Bone marrow (tissue), 2 donors: ENCODE data around the gene DNAL4.
A peak's percentile ranks its signal among the peaks of the same experiment; 100 is the strongest.
"Not testable (repeated sequence)": the region's sequence is repeated elsewhere in the genome, so short reads cannot be mapped to it uniquely, and the experiment has no call there.

Source experiments
- DNase-seq, 2 donors: peaks; one replicate each; lab custom pipeline; 2025; lab: John Stamatoyannopoulos, UW

Gene DNAL4

DNA sequence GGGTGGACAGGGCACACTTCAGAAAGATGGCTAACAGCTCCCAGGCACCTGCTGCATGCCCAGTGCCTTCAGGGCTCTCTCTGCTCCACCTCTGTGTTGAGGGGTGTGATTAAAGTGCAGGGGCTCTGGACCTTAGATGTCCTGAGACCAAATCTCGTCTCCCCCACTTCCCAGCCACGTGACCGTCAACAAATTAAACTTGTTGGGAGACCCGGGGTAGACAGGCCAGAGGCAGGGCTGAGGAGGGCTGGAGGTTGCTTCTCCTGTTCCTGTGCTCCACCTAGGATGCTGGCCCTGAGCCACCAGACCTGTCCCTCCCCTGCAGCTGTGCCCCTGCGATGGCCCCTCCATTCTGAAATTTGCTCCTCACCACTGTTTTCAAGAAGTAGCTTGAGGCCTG, 32.9 kb upstream of the DNAL4 start:
- no peak for DNase-seq

DNA sequence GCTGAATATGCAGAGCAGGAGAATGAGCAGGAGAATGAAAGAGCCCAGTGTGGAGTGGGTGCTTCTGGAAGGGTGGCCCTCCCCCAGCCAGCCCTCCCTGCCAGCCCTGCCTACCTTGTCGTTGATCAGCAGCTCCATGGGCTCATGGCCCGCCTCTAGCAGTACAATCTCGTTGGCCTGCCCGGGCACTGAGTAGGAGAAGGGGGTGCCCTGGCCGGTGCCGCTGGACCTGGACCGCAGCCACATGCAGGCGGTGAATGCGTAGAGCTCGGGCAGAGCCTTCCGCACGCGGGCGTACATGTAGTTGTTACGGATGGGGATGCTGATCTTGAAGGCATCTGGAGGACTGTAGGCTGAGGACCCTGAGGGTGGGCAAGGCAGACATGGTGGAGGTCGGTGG, 32.4 kb upstream of the DNAL4 start:
- no peak for DNase-seq

DNA sequence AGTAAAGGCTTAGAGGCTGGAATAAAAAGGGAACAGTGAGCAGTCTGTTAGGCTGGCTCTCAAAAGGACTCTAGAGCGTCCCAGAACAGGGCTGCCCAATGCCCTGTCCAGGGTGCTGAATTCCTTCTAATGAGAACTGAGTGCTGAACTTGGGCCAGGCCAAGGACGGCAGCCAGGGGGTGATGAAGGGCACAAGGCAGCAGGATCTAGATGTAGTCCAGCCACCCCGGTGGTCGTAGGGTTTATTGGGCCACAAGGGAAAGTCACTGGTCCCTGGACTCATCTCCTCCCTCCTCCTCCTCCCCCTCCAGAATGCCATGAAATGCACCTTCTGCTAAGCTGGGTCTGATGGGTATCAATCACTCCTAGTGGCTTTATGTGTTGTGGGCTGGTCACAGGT, 30.6 kb upstream of the DNAL4 start:
- DNase-seq = peak in 1 of 2 donors; percentile 48

DNA sequence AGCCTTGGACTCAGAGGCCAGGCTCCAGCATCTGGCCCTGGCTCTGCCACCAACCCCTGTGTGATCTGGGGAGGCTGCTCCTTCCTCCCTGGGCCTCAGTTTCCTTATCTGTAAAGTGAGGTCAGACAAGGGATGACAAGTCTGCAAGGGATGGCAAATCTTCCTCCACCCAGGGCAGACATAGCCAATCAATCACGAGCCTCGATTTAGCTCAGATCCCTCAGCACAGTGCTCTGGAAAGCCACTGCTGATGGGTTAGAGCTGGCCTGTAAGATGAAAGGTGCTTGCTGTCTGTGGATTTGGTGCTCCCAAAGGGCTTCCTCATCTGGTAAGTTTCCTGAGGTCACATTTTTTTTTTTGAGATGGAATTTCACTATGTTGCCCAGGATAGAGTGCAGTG, 29.7 kb upstream of the DNAL4 start:
- DNase-seq = no peak

DNA sequence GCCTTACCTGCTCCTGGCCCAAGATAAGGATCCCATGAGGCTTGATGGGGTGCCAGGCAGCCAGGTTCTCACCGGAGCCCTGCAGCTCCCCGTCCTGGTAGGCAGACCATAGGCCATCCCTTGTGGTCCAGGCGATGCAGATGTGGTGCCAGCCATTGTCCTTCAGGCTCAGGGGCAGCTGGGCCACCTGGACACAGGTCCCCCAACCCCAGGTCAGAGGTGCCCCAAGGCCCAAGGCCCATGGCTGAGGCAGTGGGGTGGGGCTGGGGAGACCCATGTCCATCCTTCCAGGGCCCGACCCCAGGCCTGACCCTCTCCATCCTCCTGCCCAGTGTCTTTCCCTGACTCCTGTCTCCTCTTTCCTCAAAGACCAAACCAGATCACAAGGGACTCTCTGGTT, 29.1 kb upstream of the DNAL4 start:
- DNase-seq = no peak

DNA sequence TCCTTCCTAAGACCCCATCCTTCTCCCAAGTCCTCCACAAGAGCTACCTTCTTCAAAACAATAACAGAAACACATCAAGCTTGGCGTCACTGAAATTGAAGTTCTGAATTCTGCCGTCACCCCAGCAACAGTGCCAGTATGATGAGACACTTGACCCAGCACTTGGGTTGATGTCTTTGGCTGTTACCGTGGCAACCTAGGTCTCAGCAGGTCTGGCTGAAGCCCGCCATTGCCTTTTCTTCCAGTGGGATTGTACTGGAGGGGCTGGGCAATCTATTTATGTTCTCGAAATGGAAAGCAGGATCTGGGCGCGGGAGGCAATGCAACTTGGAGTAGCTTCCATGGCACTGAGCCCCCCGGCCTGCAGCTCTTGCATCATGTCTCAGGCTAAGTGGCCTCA, 26.1 kb upstream of the DNAL4 start:
- no peak for DNase-seq

DNA sequence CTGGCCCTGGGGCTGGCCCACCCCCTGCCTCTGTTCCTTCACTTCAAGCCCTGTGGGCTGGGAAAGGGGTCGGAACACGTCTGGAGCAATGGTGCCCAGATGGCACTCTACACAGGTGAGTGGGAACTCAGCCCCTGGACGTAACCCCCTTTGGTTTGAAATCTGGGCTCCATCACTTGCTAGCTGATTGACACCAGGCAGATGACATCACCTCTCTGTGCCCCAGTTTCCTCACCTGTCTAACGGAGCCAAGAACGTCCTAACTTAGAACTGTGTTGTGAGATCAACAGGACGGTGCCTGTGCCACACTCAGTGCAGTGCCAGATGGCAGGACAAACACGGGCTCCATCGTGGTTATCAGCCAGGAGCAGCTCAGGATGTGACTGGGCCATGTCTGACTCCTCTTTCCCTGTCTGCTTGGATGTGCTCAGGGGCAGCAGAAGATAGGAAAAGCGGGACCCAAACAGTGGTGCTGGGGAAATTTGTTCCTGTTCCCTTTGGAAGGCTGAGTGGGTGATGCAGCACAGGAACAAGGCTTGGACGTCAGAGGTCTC, 25.5 kb upstream of the DNAL4 start:
- DNase-seq = no peak

DNA sequence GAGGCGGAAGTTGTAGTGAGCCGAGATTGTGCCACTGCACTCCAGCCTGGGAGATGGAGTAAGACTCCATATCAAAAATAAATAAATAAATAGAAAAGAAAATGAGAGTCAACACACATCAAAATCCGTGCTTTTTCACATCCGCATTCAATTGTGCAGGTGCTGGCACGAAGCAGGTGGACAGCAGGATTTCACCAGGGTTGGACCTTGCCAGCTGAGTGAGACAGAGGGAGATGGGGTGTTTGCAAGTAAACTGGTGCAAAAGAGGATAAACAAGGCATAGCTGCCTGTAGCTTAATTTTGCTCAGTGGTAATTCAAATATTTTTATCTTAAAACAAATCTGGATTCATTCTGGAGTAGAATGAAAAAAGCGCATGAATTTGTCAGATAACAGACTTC, 23.3 kb upstream of the DNAL4 start:
- DNase-seq = no peak

DNA sequence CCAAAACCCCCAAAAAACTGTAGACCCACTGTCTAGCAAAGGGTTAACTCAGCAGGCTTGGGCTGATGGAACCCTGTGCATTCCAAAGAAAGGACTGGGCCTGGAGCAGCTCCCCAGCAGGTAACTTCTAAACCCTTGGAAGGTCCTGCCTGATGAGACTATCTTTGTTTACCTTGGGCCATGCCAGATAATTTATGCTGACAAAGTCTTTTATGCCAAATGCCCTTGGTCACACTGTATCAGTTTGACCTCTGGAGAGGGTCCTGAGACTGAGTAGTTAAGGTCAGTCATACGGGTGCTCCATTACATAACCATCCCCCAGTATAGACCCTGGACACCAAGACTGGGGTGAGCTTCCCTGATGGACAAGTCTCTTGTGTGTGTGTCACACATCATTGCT, 21.9 kb upstream of the DNAL4 start:
- DNase-seq = no peak

DNA sequence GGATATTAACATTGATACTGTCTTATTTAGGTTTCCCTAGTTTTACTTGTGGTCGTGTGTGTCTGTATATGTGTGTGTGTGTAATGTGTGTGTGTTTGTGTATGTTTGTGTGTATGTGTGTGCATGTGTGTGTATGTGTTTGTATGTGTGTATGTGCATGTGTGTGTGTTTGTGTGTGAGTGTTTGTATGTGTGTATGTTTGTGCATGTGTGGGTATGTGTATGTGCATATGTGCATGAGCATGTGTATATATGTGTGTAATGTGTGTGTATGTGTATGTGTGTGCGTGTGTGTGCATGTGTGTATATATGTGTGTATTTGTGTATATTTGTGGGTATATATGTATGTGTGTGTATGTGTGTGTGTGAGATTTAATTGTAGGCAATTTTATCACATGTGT, 17.3 kb upstream of the DNAL4 start:
- DNase-seq = no peak

DNA sequence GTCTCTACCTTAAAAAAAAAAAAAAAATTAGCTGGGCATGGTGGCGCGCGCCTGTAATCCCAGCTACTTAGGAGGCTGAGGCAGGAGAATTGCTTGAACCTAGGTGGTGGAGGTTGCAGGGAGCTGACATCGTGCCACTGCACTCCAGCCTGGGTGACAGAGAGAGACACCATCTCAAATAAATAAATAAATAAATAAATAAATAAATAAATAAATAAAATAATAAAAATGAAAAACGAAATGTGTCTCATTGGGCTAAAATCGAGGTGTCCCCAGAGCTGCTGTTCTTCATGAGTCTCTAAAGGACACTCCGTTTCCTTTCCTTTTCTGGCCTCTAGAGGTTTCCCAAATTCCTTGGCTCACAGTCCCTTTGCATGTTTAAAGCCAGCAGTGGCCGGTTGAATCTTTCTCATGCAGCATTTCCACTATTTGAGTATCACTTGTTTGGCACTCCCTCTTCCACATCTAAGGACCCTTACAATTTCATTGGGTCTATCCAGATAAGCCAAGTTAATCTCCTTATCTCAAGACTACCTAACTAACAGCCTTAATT, 11.2 kb upstream of the DNAL4 start:
- DNase-seq = not testable (repeated sequence)

DNA sequence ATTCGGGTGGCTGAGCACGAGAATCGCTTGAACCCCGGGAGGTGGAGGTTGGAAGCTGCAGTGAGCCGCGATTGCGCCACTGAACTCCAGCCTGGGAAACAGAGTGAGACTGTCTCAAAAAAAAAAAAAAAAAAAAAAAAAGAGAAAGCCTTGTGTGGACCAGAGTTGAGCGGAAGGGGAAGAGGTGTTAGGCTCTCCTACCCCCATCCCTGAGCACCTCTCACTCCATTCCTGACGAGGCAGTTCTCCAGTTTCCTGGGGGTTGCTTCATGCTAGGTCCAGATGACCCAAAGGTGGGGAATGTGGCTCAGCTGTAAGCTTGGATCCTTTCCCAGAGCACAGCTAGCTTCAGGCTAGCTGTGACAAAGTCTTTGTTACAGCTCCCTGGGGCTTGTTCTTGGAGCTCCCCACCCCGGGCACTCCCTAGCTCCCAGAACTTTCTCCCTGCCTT, 8.8 kb upstream of the DNAL4 start:
- no peak for DNase-seq

DNA sequence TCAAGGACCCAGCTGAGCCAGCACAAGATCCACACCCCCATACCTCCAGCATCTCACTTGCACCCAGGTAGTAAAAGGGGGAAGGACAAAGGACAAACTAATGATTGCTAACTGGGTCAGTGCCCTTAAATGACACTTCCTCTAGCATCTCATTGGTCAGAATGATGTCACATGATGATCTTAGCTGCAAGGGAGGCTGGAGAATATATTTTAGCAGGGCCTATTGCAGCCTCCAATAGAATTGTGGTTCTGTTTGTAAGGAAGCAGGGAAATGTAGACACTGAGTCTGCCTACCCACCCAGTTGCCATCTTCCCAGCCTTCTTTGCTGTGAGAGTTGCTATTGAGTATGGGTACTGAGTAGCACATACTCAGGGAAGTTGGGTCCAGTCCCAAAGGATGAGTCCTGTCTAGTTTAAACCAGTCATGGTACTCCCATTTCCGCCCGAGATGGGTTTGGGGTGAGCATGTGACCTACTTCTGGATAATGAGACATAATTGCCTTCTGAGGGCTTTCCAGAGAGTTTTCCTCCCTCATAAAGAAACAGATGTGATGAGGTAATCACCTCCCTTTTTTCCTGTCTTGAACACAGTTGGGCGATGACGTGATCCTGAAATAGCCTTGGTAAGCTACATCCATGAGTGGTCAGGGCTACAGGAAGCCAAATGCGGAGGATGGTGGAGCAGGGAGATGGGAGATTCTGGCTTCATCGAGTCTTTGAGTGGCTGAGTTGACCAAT, 5.5 kb upstream of the DNAL4 start:
- DNase-seq = no peak

DNA sequence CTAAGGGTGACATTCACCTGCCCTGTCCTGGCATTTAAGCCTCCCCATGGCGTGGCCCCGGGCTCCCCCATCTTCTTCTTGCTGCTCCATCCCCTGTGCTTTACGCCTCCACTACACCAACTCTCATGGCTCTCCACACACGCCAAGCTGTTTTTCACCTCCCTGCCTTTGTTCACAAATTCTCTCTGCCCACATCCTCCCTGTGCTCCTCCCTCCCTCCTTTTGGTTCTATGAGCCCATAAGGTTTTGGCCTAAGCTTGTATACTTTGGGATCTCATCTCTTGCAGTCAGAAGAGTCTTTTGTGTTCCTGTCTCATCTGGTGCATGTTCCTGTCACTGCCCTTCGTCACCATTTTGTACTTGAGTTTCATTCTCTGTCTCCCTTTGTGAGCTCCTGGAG, 4.6 kb upstream of the DNAL4 start:
- DNase-seq = no peak

DNA sequence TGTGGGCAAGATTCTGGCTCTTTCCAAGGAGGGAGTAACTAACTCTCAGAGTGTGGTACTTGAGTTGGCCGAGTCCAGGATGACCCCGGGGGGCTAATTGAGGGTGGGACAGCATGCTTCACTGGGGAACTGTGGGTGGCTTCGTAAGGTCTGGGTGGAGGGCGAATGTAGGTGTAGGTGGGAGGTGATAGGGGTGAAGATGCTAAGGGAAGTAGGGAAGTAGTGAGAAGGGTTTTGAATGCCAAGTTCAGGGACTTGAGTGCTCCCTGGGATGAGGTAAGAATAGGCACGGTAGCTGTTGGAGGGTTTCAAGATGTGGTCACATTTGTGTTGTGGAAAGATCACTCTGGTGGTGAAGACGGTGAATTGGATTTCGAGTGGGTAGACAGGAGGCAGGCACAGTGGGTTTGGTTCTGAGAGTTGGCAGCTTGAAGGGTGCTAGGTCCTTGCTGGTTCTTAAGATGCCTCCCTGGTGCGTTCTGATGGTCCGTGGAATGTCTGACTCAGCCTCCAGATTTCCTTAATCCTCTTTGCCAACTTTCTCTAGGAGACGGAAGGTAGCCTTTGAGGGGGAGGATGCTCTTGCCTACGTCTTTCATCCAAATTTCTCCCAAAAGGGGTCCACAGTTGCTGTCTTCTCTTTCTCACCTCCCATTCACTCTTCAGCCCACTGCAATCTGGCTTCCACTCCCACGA, 2.5 kb upstream of the DNAL4 start:
- no peak for DNase-seq

DNA sequence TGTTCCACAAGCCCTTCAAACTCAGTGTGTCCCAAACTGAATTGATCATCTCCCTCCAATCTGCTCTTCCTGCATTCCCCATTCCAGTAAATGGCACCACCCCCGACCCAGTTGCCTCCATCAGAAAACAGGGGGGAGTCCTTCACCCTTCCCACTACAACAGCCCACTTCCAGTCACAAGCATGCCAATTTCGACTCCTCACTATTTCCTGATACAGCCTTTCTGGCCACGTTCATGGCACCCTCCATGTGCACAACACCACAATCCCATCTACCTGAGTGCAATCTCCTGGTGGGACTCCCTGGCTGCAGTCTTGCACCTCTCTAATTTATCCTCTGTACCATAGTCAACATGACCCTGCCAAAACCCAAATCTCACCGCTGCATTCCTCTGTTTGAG, 1.6 kb upstream of the DNAL4 start:
- DNase-seq = no peak

DNA sequence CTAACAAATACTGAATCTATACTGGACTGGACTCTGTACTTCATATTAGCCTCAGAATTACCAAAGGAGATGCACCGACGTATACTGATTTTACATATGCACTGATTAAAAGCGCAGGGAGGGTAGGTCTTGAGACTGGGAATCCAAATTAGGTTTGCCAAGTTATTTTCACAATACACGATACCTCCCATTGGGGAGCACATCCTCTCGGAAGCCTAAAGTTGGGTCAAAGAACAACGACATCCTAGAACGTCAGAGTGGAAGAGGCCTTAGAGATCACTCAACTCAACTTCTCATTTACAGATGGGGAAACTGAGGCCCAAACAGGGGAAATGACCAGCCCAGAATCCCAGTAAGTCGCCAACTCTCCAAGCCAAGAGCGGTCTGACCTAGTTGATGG, 626 bp downstream of the DNAL4 start:
- DNase-seq = no peak

DNA sequence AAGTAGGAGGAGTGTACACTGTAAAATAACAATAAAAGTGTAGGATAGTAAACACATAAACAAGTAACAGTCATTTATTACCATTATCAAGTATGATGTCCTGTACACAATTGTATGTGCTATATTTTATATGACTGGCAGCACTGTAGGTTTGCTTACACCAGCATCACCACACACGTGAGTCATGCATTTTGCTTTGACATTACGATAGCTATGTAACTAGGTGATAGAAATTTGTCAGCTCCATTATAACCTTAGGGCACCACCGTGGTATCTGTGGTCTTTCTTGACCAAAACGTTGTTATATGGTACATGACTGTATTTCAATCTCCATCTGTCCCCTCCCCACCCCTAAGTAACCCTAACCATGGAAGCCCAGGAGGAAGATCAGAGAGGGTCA, 1.1 kb downstream of the DNAL4 start:
- DNase-seq = no peak

DNA sequence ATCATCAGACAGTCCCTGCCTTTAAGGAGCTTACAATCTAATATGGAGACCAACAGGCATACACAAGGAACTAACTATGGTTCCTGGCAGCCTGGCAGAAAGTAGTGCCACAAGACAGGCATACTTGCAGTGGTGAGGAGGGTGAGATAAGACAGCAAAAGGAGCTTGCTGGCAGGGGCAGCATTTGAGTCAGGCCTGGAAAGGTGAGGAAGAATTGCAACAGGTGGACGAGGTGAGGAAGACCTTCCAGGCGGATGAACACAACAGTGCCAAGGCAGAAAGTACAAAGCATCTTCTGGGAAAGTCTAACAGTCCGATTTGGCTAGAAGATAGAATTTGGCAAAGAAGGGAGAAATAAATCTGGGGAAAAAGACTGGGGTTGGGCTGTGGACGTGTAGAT, 4.3 kb downstream of the DNAL4 start:
- no peak for DNase-seq

DNA sequence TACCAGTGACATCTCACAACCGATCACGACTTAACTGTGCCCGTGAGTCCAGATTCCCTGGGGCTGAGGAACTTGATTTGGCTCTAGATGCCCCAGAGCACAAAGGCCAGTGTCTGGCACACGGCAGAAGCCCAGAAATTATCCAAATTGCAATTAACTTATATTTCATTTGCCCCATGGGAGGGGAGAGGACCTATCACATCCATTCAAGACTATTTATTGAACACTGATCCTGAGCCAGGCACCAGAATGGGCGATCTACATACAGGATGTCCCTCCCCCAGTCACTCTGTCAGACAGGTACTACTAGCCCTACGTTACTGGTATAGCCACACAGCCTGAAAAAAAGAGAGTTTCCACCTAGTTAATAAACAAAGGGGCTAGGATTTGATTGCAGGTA, 5.1 kb downstream of the DNAL4 start:
- DNase-seq = no peak

DNA sequence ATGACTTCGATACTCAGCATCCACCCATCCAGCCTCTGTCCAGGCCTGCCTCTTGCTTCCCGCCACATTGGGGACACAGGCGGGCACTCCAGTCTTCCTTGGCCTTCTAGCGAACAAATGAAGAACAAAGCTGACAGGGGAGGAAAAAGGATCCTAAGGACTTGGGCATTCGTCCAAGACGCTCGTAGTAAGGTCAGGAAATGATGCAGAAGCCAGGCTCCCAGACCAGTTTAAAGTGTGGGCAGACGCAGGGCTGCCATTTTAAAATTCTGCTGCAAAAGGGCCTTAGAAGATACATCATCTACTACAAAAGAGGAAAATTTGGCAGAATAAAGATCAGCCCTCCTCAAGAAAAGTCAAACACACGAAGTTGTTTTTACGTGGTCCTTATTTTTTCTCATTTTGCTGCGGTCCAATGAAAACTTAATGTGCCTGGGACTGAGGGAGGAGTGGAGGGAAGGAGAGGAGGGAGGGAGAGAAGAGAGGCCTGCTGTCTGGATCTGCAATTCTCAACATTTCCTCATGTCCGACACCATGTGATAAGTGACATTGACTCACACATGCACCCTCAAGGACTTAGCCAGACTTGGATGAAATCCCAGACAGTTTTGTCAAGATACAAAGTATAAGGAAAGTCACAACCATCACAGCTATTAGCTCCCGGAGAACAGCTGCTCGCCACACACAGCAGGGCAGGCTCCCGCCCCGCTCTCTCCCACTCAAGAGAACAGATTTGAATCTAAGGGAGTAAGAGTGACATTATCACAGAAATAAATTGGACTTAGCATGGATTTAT, 5.7 kb downstream of the DNAL4 start:
- DNase-seq = no peak

DNA sequence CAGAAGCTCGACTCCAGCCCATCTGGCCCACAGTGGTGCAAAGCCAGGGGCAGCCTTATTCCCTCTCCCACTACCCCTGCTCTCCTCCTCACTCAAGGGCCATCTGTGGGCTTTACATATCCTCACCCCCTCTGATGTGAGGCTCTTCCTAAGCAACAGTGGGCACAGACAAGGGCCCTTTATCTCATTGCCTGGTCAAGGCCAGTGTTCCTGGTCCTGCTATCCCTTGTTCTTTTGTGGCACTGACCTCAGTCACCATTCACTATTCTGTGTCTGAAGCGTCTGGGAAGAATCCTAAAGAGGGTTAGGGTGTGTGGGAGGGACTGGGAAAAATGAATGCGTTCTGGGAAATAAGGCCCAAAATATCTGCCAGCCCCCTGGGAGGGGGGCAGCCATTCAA, 7.3 kb downstream of the DNAL4 start:
- DNase-seq = no peak
